SIG-M5 treated with dmso at 0.1 percent for 504 hours (cell line): ENCODE measurements around the gene BCKDK.
"Not testable (repeated sequence)": the region's sequence is repeated elsewhere in the genome, so short reads cannot be mapped to it uniquely, and the experiment has no call there.

Experiments
- DNase-seq: peaks from one replicate; lab custom pipeline; 2025; ENCODE audit not compliant: unreplicated experiment; lab: John Stamatoyannopoulos, UW

The BCKDK gene

DNA sequence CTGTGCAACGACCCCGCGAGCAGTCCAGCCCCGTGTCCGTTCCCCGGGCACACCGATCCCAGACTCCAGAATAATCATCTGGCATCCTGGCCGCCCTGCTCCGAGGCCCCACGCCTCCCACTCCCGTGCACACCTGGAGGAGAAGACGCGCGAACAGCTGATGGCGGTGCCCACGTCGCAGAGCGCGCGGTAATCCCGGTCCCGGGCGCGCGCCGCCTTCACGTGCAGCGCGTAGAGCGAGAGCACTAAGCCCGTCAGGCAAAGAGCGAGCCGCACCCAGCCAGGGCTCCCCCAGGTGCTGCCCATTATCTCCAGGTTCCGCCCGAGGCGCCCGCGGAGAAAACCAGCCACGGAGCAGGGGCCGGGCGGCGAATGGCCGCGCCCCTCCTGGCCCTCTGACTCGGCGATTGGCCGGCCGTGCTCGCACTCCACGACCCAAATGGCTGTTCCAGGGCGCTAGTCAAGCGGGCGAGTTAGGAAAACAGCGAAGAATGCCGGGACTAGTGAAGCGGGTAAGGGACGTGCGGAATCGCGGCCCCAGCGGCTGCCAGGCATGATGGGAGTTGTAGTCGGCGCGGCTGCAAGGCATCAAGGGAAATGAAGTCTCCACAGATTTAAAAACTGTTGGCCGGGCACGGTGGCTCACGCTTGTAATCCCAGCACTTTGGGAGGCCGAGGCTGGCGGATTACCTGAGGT is 13.6 kb upstream of the BCKDK start, which contains the start of gene VKORC1:
VKORC1 (minus strand) TSS at position 374 of the 697 bp plus-strand sequence; CDS start at position 306, 68 bp downstream.
- peak; percentile 97 for DNase-seq

DNA sequence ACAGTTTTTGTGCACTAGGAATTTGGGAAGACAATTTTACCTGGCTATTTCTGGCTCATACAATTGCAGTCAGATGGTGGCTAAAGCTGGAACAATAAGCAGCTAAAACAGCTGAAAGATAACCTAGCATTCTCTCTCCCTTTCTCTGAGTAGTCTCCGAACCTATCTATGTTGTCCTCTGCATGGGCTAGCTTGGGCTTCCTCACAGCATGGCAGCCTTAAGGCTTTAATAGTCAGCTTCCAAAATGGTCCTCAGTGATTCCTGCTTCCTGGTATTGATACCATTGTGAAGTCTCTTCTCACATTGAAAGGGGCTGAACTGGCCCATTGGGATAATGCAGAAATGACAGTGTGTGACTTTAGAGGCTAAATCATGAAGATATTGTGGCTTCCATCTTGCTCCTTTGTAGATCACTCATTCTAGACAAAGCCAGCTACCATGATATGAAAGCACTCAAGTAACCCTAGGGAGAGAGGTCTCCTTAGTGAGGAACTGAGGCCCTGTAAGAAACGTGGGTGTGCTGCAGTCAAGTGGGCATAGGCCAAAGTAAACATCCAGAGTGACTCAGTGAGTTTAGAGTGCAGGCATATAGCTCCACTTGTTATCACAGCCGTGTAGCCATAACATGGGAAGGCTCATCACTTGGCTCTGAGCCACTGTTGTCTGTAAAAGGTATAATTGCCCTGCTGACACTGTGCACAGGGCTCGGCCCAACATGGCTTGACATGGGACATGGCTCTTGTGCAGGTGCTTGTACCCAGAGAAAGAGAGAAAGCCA is 8.1 kb upstream of the BCKDK start:
- DNase-seq = no peak

GRCh38 chr16:31100876-31101641 is 7.1 kb upstream of the BCKDK start:
- not testable (repeated sequence) for DNase-seq

- DNase-seq = peak; percentile 38
Measured at GRCh38 chr16:31105677-31106213, 2.4 kb upstream of the BCKDK start.

- no peak for DNase-seq
Measured at GRCh38 chr16:31106509-31107464, 1.4 kb upstream of the BCKDK start.

GRCh38 chr16:31107465-31107867 is 720 bp upstream of the BCKDK start:
- DNase-seq = no peak

- peak; percentile 23 for DNase-seq
Measured at GRCh38 chr16:31108794-31109558, 790 bp downstream of the BCKDK start.

GRCh38 chr16:31109622-31110021 is 1.4 kb downstream of the BCKDK start:
- no peak for DNase-seq

DNA sequence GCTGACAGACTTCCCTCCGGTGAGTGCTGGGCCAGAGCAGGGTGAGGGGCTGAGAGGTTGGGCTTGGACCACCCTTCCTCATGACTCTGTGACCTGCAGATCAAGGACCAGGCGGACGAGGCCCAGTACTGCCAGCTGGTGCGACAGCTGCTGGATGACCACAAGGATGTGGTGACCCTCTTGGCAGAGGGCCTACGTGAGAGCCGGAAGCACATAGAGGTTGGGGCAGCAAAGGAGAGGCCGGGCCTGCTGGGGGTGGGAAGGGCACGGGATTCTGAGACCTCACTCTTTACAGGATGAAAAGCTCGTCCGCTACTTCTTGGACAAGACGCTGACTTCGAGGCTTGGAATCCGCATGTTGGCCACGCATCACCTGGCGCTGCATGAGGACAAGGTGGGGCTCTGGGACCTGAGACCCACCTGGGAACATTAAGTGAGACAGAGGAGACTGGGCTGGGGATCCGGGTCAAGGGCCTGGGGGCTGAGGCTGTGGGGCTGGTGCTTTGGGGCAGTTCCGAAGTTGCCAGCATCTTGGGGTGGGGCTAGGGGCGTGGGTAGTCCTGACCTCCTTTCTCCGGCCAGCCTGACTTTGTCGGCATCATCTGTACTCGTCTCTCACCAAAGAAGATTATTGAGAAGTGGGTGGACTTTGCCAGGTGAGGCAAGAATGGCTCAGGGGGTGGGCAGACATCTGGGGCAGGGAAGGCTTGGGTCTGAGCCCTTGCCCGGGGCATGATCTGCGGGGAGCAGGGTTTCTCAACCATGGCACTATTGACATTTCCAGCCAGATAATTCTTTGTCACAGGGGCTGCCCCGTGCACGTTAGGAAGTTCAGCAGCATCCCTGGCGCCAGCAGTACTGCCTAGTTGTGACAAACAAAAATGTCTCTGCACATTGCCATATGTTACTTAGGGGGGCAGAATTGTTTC is 2.2 kb downstream of the BCKDK start:
- DNase-seq = no peak

GRCh38 chr16:31111881-31112466 is 3.8 kb downstream of the BCKDK start:
- DNase-seq = no peak

GRCh38 chr16:31112711-31113110 is 4.5 kb downstream of the BCKDK start:
- DNase-seq = no peak

GRCh38 chr16:31113121-31114120 is 5.2 kb downstream of the BCKDK start:
- DNase-seq = peak; percentile 66

DNA sequence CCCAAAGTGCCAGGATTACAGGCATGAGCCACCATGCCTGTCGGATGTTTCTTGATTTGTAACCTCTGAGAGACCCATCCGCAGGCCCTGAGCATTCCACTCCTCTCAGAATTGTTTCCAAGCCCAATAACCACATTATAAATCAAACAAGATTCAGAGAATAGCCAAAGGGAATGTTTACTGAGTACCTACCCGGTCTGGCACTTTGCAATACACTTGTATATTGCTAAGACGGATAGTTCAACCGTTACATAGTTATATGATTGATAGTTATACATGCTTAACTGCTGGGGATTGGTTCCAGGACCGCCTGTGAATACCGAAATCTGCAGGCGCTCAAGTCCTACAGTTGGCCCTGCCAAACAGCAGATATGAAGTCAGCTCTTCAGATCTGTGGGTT is 6.3 kb downstream of the BCKDK start:
- no peak for DNase-seq

- peak; percentile 98 for DNase-seq
Measured at GRCh38 chr16:31117384-31118222, 9.4 kb downstream of the BCKDK start, which contains the start of gene KAT8. TSS of gene KAT8 (plus strand) at chr16:31117664. CDS start at chr16:31117682, 18 bp downstream.

DNA sequence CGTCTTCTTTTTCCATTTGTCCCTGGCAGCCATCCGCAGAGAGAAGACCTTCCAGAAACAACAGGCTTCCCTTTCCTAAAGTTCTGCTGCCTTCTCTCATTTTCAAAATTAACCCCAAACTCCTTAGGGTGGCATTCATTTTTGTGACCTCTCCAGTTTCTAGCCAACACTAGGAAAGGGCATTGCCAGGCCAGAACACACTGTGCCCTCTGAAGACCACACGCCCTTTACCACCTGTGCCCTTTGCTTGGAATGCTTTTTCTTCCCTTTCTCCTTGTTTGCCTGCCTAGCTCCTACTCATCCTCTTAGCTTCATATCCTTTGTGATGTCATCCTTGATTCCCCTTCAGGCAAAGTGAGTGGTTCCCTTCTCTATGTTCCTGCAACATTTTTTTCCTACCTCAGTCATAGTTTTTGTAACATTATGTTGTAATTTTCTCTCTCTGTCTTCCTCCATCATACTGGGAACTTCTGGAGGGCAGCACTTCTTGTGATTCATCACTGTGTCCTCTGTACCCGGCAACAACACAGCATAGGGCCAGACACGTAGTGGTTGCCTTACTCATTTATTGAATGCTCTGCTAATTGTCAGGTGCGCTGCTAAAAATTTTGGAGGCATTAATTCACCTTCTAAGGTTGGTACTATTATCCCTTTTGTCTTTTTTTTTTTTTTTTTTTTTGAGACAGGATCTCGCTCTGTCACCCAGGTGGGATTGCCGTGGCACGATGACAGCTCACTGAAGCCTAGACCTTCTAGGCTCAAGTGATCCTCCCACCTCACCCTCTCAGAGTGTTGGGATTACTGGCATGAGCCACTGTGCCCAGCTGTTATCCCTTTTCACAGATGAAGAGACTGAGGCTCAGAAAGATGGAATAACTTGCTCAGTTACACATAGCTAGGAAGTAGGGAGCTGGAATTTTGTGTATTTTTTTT is 10.3 kb downstream of the BCKDK start:
- peak; percentile 69 for DNase-seq
